Trophoblast cell (in vitro differentiated cells and primary cell): Measurements from ENCODE around the gene TEAD1.

Experiments used
- DNase-seq, 2 donors: peaks; one replicate each; pipeline ENCODE4 v3.0.0-alpha.2; 2016
- H2AFZ ChIP-seq: 2 replicates; pipeline ENCODE4 v1.6.1; 2013; ENCODE audit warnings: low read length, moderate library complexity, mild to moderate bottlenecking; ENCODE audit not compliant: insufficient read depth, poor library complexity
- H2AK5ac ChIP-seq: 2 replicates; pipeline ENCODE4 v1.6.1; 2013; ENCODE audit warnings: mild to moderate bottlenecking, low read length
- H2BK120ac ChIP-seq: 2 replicates; pipeline ENCODE4 v1.6.1; 2013; ENCODE audit warnings: low read length, mild to moderate bottlenecking, moderate library complexity; ENCODE audit not compliant: insufficient read depth, poor library complexity
- H2BK12ac ChIP-seq: 2 replicates; pipeline ENCODE4 v1.6.1; 2013; ENCODE audit warnings: mild to moderate bottlenecking, low read length, moderate library complexity
- H2BK5ac ChIP-seq: 2 replicates; pipeline ENCODE4 v1.6.1; 2013; ENCODE audit warnings: low read length, low read depth, moderate library complexity, mild to moderate bottlenecking; ENCODE audit not compliant: poor library complexity
- H3K14ac ChIP-seq: 2 replicates; pipeline ENCODE4 v1.6.1; 2013; ENCODE audit warnings: mild to moderate bottlenecking, low read length
- H3K18ac ChIP-seq: 2 replicates; pipeline ENCODE4 v1.6.1; 2013; ENCODE audit warnings: mild to moderate bottlenecking, low read length
- H3K23ac ChIP-seq: 2 replicates; pipeline ENCODE4 v1.6.1; 2013; ENCODE audit warnings: low read length
- H3K27ac ChIP-seq: 2 replicates; pipeline ENCODE4 v1.5.1; 2013; ENCODE audit warnings: low read depth, mild to moderate bottlenecking, inconsistent platforms, low read length, moderate library complexity
- H3K27me3 ChIP-seq: 2 replicates; pipeline ENCODE4 v1.6.1; 2013; ENCODE audit warnings: inconsistent platforms, mild to moderate bottlenecking, low read length, moderate library complexity; ENCODE audit not compliant: insufficient read depth
- H3K36me3 ChIP-seq, 2 experiments: 1 replicate in 1 of 2; 2 replicates in 1 of 2; pipeline ENCODE4 v1.6.1; 2013; ENCODE audit warnings: low read length in 2 of 2, mild to moderate bottlenecking in 2 of 2, moderate library complexity in 1 of 2; ENCODE audit not compliant: insufficient read depth in 2 of 2, control insufficient read depth in 1 of 2
- H3K4ac ChIP-seq: 2 replicates; pipeline ENCODE4 v1.6.1; 2013; ENCODE audit warnings: low read depth, mild to moderate bottlenecking, low read length, moderate library complexity
- H3K4me1 ChIP-seq, 2 experiments: 1 replicate in 1 of 2; 2 replicates in 1 of 2; pipeline ENCODE4 v1.6.1; 2013; ENCODE audit warnings: low read length in 2 of 2, mild to moderate bottlenecking in 2 of 2, moderate library complexity in 1 of 2; ENCODE audit not compliant: insufficient read depth in 2 of 2, control insufficient read depth in 1 of 2
- H3K4me2 ChIP-seq: 2 replicates; pipeline ENCODE4 v1.6.1; 2013; ENCODE audit warnings: inconsistent platforms, mild to moderate bottlenecking, low read length, moderate library complexity
- H3K4me3 ChIP-seq: 2 replicates; pipeline ENCODE4 v1.5.1; 2013; ENCODE audit warnings: mild to moderate bottlenecking, low read depth, low read length, inconsistent platforms
- H3K79me1 ChIP-seq: one replicate; pipeline ENCODE4 v1.6.1; 2013; ENCODE audit warnings: low read length
- H3K79me2 ChIP-seq: 2 replicates; pipeline ENCODE4 v1.6.1; 2013; ENCODE audit warnings: low read length, mild to moderate bottlenecking; ENCODE audit not compliant: control insufficient read depth, insufficient read depth, poor library complexity
- H3K9ac ChIP-seq: 2 replicates; pipeline ENCODE4 v1.6.1; 2013; ENCODE audit warnings: mild to moderate bottlenecking, low read length
- H3K9me3 ChIP-seq: 2 replicates; pipeline ENCODE4 v1.6.1; 2013; ENCODE audit warnings: low read depth, mild to moderate bottlenecking, control low read depth, inconsistent platforms, low read length; ENCODE audit not compliant: insufficient read depth
- H4K12ac ChIP-seq: 2 replicates; pipeline ENCODE4 v1.6.1; 2013; ENCODE audit warnings: low read depth, mild to moderate bottlenecking, low read length, moderate library complexity
- H4K8ac ChIP-seq: 2 replicates; pipeline ENCODE4 v1.6.1; 2013; ENCODE audit warnings: low read depth, mild to moderate bottlenecking, low read length, moderate library complexity
- H4K91ac ChIP-seq: one replicate; pipeline ENCODE4 v1.6.1; 2013; ENCODE audit warnings: low read depth, mild to moderate bottlenecking, low read length, moderate library complexity
- WGBS: extraction: QIAGEN DNeasy Blood & Tissue Kit; methylation state at CpG from one replicate; pipeline ENCODE4 v1.1.7; 2013; ENCODE audit warnings: missing lambda C conversion rate; ENCODE audit not compliant: insufficient read length, insufficient coverage; ENCODE audit errors: extremely low coverage; 5-methylcytosine and 5-hydroxymethylcytosine counted together

Gene TEAD1

DNA sequence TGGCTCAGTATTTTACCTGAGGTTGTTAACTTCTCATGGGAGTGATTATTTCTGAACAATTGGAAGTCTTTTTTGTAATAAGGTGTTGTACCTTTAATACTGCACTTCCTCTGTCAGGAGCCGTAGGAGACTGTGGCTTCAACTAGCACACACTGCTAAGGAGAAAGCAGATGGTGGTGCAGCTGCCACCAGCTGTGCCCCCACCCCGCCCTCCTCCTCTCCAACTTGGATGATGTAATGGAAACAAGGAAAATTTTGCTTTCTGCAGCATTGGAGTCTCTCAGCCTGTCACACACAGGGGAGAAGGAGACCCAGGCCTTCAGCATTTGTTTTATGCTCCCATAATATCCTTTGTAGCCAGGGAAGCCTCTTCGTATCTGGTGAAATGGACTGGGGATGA, 91.2 kb downstream of the TEAD1 start:
- peaks cover 24 to 29% of the 10 kb centered on the region in 2 experiments for H3K4me1 ChIP-seq
- H3K79me2 ChIP-seq, result peaks cover 30% of the 10 kb centered on the region
- no peaks in the 10 kb centered on the region for H3K9me3 ChIP-seq
- H4K91ac ChIP-seq, result no peak overlapping the region
- H3K4me2 ChIP-seq, result no peak overlapping the region
- no peak overlapping the region for H3K23ac ChIP-seq
- H2AFZ ChIP-seq, result no peak overlapping the region
- no peak overlapping the region for H3K27ac ChIP-seq
- H4K8ac ChIP-seq, result no peak overlapping the region
- peak overlapping the region; percentile 70 for H3K4ac ChIP-seq
- H3K18ac ChIP-seq, result no peak overlapping the region
- peaks cover 12% of the 10 kb centered on the region for H3K79me1 ChIP-seq
- H2BK12ac ChIP-seq, result no peak overlapping the region
- H3K14ac ChIP-seq, result no peak overlapping the region
- no peak for DNase-seq
- H3K9ac ChIP-seq, result no peak overlapping the region
- no peak overlapping the region for H4K12ac ChIP-seq
- H2BK5ac ChIP-seq, result no peak overlapping the region
- H3K4me3 ChIP-seq, result no peak overlapping the region
- no peak overlapping the region for H2AK5ac ChIP-seq
- no peaks in the 10 kb centered on the region for H3K27me3 ChIP-seq
- no CpG with 5 or more reads among the region's 3 CpGs for WGBS
- peaks cover 18 to 30% of the 10 kb centered on the region in 2 experiments for H3K36me3 ChIP-seq
- H2BK120ac ChIP-seq, result no peak overlapping the region

DNA sequence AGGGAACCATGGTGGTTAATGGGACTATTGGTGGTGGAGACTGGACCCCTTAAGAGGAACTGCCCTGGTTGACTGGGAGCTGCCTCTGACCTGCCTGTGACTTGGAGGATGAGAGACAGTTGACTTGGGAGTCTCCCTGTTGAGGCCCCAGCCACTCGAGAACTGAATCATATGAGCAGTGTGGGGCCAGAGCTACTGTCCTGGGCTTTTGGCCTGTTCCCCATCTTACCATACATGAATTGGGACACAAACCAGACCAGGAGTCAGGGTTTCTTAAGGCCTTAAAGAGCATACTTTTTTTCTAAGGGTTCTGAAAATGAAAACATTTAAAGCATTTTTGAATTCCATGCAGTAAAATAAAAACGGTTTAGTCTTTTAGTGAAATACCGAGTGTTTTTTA, 92.8 kb downstream of the TEAD1 start:
- Histone ChIP-seq H3K79me2 (peaks cover 28% of the 10 kb centered on the region), H3K14ac (no peak overlapping the region), H4K12ac (no peak overlapping the region), H2BK12ac (no peak overlapping the region), H3K79me1 (peaks cover 12% of the 10 kb centered on the region), H3K9ac (no peak overlapping the region), H3K27ac (no peak overlapping the region), H2BK5ac (no peak overlapping the region), H3K18ac (peak overlapping the region; percentile 91), H3K4me1 (peaks cover 31 to 40% of the 10 kb centered on the region in 2 experiments), H2AFZ (no peak overlapping the region), H4K8ac (no peak overlapping the region), H3K27me3 (no peaks in the 10 kb centered on the region), H3K36me3 (peaks cover 18 to 30% of the 10 kb centered on the region in 2 experiments), H3K9me3 (no peaks in the 10 kb centered on the region), H3K23ac (no peak overlapping the region), H3K4me3 (no peak overlapping the region), H3K4me2 (no peak overlapping the region), H4K91ac (no peak overlapping the region), H2BK120ac (no peak overlapping the region), H3K4ac (peak overlapping the region; percentile 95), H2AK5ac (no peak overlapping the region)
- no peak for DNase-seq
- no CpG with 5 or more reads among the region's 3 CpGs for WGBS

DNA sequence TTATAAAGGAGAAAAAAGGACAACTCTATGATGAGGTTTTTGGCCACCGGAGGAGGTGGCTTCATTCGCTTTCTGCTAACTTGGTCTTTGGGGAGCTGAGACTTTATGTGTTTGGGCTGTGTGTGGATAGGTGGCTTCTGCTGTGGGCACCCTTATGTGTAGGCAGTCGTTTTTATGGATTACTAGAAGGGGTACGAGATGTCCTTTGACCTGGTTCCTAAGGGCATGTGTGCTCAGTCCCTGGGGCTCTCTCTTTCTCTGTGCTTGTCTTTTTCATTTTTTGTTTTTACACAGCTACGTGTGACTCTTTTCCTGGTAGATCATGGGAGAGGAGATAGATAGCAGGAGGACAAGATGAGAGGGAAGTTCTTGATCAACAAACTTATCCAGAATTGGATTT, 93.4 kb downstream of the TEAD1 start:
- peak overlapping the region; percentile 28 for H3K14ac ChIP-seq
- H3K4me2 ChIP-seq, result no peak overlapping the region
- no peak overlapping the region for H4K91ac ChIP-seq
- H3K4me3 ChIP-seq, result no peak overlapping the region
- H3K23ac ChIP-seq, result no peak overlapping the region
- WGBS, result no CpG with 5 or more reads among the region's 5 CpGs
- H2BK120ac ChIP-seq, result no peak overlapping the region
- peaks cover 31 to 42% of the 10 kb centered on the region in 2 experiments for H3K4me1 ChIP-seq
- H4K12ac ChIP-seq, result no peak overlapping the region
- peaks cover 18 to 30% of the 10 kb centered on the region in 2 experiments for H3K36me3 ChIP-seq
- H2AK5ac ChIP-seq, result no peak overlapping the region
- no peaks in the 10 kb centered on the region for H3K27me3 ChIP-seq
- peak overlapping the region; percentile 36 for H2BK12ac ChIP-seq
- H4K8ac ChIP-seq, result no peak overlapping the region
- peaks cover 28% of the 10 kb centered on the region for H3K79me2 ChIP-seq
- no peak overlapping the region for H2AFZ ChIP-seq
- H3K4ac ChIP-seq, result peak overlapping the region; percentile 93
- no peak overlapping the region for H3K27ac ChIP-seq
- no peaks in the 10 kb centered on the region for H3K9me3 ChIP-seq
- no peak overlapping the region for H3K18ac ChIP-seq
- peaks cover 12% of the 10 kb centered on the region for H3K79me1 ChIP-seq
- no peak overlapping the region for H3K9ac ChIP-seq
- DNase-seq, result no peak
- H2BK5ac ChIP-seq, result no peak overlapping the region

DNA sequence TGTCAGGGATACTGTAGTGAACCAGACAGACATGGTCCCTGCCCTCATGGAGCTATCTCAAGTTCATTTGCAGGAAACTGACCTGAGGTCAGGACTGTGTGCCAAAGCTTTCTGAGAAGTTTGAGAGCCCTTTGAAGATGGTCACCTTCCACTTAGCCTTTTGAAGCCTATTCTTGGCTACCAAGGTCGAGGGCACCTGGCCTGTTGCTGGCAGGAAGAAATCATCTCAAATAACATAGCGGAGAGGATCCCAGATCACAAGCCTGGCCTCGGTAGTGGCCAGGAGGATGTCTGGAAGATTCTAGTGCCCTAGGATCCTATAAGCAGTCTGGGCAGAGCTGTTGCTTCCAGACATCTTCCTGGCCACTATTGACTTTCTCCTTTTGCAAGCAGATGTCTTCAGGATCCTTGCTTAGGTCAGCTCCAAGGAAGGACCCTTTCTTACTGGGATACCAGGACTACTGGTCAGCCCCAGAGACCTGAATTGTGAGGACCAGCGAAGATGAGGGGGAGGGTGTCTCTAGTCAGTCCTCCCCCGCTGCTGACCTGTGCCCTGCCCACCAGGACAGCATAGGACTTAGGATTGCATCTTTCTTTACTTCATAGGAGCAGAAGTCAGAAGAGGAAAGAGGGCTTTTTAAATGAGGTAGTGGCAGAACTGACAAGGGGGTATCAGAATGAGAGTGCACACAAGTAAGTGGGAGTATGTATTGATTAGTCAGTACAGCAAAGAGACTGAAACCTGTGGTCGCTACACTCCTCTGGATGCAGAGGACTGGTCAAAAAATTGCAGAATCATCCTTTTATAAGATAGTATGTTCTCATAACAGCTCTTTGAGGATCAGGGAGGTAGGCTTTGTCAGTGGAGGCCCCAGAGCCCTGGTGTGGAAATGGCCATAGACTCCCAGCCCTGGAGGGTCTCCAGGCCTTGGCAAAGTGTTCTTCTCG, 94.8 kb downstream of the TEAD1 start:
- H2BK12ac ChIP-seq, result peak overlapping the region; percentile 61
- no peak for DNase-seq
- no CpG with 5 or more reads among the region's 7 CpGs for WGBS

More for the DNA sequence above, 94.8 kb downstream of the TEAD1 start:
- Histone ChIP-seq H3K9ac (no peak overlapping the region), H3K27ac (peak overlapping the region; percentile 28), H2AK5ac (peak overlapping the region; percentile 49), H2BK120ac (peak overlapping the region; percentile 46), H3K4me2 (peak overlapping the region; percentile 14), H3K79me2 (peaks cover 27% of the 10 kb centered on the region), H4K8ac (peak overlapping the region; percentile 30), H3K27me3 (no peaks in the 10 kb centered on the region), H3K23ac (no peak overlapping the region), H2BK5ac (peak overlapping the region; percentile 68), H3K9me3 (no peaks in the 10 kb centered on the region), H3K14ac (peak overlapping the region; percentile 59), H3K4ac (peak overlapping the region; percentile 63), H3K4me3 (no peak overlapping the region), H2AFZ (peak overlapping the region; percentile 60), H3K79me1 (peaks cover 12% of the 10 kb centered on the region), H3K36me3 (peaks cover 18 to 30% of the 10 kb centered on the region in 2 experiments), H4K12ac (no peak overlapping the region), H4K91ac (peak overlapping the region; percentile 20), H3K18ac (peak overlapping the region; percentile 61), H3K4me1 (peaks cover 31 to 44% of the 10 kb centered on the region in 2 experiments)
